Transverse colon (tissue), 4 donors: Measurements from ENCODE around the gene RETSAT.

Experiments
- CTCF ChIP-seq, 5 experiments: fragments of 200-600 bp in 3 of 5; fragments of 450-650 bp in 2 of 5; sonication (generic) in 3 of 5; IDR thresholded peaks; 1 replicate in 2 of 5; 2 replicates in 3 of 5; pipeline ENCODE4 v1.5.1; 2016 to 2017; ENCODE audit warnings: antibody characterized with exemption in 5 of 5, inconsistent platforms in 3 of 5, mild to moderate bottlenecking in 2 of 5, moderate library complexity in 1 of 5
- POLR2A ChIP-seq: fragments of 450-650 bp; IDR thresholded peaks from one replicate; pipeline ENCODE4 v1.6.1; 2016; ENCODE audit warnings: antibody characterized with exemption, mild to moderate bottlenecking, moderate library complexity
- POLR2AphosphoS5 ChIP-seq, 3 donors: sonication (generic); formaldehyde crosslinking; IDR thresholded peaks; one replicate each; pipeline ENCODE4 v1.6.1; 2016; ENCODE audit warnings: antibody characterized with exemption in 3 of 3

GRCh38 chr2:85308201-85308600 lies 46.1 kb downstream of the RETSAT start:
- no peak for TF ChIP-seq POLR2AphosphoS5 (IDR thresholded peaks at IDR 0.05)
- TF ChIP-seq CTCF (IDR thresholded peaks at IDR 0.05), result no peak
- no peak for TF ChIP-seq POLR2A
